C4-2B (cell line): ENCODE data around the gene DCDC2.
"Not testable (repeated sequence)": the region's sequence is repeated elsewhere in the genome, so short reads cannot be mapped to it uniquely, and the experiment has no call there.

Source experiments
- H3K27ac ChIP-seq: fragments of 450-650 bp; 2 replicates; pipeline ENCODE4 v1.5.1; 2017
- CTCF ChIP-seq: fragments of 450-650 bp; conservative IDR thresholded peaks from 2 replicates; pipeline ENCODE4 v1.5.1; 2017; ENCODE audit warnings: mild to moderate bottlenecking
- ZFX ChIP-seq: fragments of 450-650 bp; IDR thresholded peaks from 2 replicates; pipeline ENCODE4 v1.6.1; 2017

The DCDC2 gene

GRCh38 chr6:24145690-24146131 lies 212.1 kb downstream of the DCDC2 start:
- TF ChIP-seq CTCF (no peak), ZFX (no peak)
- H3K27ac ChIP-seq, result no peak overlapping the region

GRCh38 chr6:24142733-24143132 lies 215.1 kb downstream of the DCDC2 start:
- H3K27ac ChIP-seq, result not testable (repeated sequence)

GRCh38 chr6:24140591-24140990 lies 217.3 kb downstream of the DCDC2 start:
- no peak overlapping the region for H3K27ac ChIP-seq
- TF ChIP-seq ZFX (no peak), CTCF (no peak)

GRCh38 chr6:24139639-24140038 lies 218.2 kb downstream of the DCDC2 start:
- no peak overlapping the region for H3K27ac ChIP-seq
- no peak for TF ChIP-seq CTCF
- TF ChIP-seq ZFX, result no peak

- H3K27ac ChIP-seq, result no peak overlapping the region
- TF ChIP-seq ZFX, result no peak
- no peak for TF ChIP-seq CTCF
Measured at GRCh38 chr6:24139080-24139479, 218.8 kb downstream of the DCDC2 start.

- TF ChIP-seq CTCF, result no peak
- no peak for TF ChIP-seq ZFX
- no peak overlapping the region for H3K27ac ChIP-seq
Measured at GRCh38 chr6:24131751-24132150, 226.1 kb downstream of the DCDC2 start.

GRCh38 chr6:24127316-24127715 lies 230.5 kb downstream of the DCDC2 start:
- no peak overlapping the region for H3K27ac ChIP-seq
- TF ChIP-seq ZFX (no peak), CTCF (no peak)

GRCh38 chr6:24126586-24127192 lies 231.2 kb downstream of the DCDC2 start:
- TF ChIP-seq CTCF (no peak), ZFX (no peak)
- no peak overlapping the region for H3K27ac ChIP-seq
